Measurements from ENCODE around the gene PHACTR3.

PHACTR3 gene

GRCh38 chr20:59574308-59574707, 30.0 kb upstream of the PHACTR3 start:
- FAIRE-seq: no peak

- FAIRE-seq: no peak
These were observed 29.1 kb upstream of the PHACTR3 start for GRCh38 chr20:59575216-59575615.

DNA sequence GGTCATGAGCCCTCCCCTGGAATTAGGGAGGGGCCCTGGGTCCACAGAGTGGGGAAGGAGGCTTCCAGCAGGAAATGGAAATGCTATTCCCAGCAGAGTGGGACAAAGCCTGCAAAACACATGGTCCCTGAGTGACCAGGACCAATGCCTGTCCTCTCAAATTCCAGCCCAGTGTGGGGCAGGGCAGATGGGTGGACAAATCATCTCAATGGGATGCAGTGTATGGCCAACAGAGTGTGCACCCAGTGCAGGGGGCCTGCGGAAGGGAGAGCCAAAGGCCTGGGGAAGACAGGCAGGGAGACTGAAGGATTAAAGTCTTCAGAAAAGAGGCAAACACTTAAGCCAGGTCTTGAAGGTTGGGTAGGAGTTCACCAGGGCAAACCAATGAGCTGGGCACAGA, 28.7 kb upstream of the PHACTR3 start:
- no peak for FAIRE-seq

DNA sequence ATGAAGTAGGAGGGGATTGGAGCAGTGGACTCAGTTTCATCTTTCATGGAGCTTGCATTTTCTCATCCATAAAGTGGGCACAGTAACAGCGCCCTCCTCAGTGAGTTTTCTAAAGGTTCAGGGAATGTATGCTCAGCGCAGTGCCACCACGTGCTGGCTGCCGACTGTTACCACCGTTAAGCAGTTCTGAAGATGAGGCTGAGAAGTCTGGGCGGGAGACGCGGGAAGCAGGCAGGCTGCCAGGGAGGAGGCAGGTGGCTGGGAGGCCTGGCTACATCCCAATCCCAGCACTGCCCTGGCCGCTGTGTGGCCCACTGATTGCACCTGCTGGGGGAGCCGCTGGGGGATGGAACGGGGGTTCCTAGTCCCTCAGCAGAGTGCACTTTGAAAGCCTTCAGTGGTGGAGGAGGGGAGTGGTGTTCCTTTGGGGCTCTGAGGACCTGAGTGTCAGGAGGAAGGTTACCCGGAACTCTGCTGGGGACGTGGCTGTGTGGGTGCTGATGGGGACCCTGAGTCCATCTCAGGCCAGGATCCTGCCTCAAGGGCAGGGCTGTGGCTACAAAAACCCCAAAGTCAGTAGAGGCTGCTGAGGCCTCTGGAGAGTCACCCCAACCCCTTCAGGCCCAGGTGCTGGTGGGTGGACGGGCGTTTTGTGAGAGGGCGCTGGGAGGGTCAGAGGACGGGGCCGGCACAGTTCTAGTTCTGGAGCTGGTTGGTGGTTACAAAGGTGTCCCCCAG, 28.0 kb upstream of the PHACTR3 start:
- FAIRE-seq: no peak

- no peak for FAIRE-seq
These were observed 27.1 kb upstream of the PHACTR3 start for GRCh38 chr20:59577037-59577808.

GRCh38 chr20:59577809-59578435, 26.4 kb upstream of the PHACTR3 start:
- no peak for FAIRE-seq

DNA sequence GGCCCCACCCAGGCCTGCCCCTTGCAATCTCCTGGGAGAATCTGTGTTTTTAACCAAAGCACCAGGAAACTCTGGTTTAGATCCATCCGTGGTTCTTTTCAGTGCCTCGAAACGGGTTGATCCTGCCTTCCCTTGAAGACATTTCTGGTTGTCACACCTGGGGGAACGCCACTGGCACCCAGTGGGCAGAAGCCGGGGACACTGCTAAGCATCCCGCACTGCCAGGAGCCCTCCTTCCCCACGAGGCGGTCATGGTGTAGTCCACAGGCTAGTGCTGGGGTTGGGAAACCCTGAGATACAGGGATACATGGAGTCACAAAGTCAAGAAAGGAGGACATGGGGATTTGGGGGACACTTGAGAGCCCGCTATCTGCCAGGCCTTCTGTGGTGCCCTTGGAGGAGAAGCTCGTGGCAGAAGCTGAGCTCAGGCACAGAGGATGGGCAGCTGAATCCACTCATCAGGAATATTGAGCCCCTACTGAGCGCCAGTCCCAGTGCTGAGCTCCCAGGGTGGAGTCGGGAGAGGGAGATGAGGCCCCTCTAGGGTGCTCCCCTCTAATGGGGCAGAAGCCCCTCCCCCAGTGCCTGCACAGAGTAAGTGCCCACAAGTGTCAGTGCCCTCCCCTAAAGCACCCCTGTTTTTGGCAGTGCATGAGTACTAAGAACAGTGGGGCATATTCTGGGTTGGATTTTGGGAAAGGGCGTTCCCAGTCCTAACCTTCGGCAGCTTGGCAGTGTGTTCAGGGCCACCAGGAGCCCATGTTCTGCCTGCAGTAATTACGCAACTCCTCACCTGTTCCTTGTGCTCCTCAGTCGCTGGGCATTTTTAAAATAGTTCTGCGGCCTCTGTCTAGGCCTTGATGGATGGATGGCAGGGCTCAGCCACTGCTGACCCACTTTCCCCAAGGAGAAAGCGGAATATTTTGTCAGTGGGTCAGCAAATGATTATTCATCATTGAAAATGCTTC, 25.6 kb upstream of the PHACTR3 start:
- FAIRE-seq: no peak

GRCh38 chr20:59579404-59580145, 24.8 kb upstream of the PHACTR3 start:
- FAIRE-seq: no peak

- FAIRE-seq: no peak
These were observed 24.0 kb upstream of the PHACTR3 start for GRCh38 chr20:59580146-59580946.

DNA sequence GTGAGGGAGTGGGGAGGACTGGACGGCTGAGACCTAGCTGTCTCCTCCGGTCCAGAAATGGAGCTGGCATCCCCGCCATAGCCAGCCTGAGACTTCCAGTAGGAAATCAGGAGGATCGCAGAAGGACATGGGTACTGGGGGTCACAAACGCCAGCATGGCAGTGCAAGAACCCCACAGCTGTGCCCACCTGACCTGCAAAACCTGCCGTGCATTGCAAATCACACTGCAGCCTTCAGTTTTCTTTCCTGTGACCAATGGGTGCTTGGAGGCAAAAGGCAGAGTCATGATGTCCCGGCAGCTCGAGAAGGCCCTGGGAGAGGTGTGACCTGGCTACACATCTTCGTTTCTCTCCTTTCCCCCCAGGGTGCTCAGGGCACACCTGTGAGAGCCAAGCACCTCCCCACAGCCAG, 23.3 kb upstream of the PHACTR3 start:
- FAIRE-seq: no peak

GRCh38 chr20:59581993-59582679, 22.2 kb upstream of the PHACTR3 start:
- FAIRE-seq: no peak

DNA sequence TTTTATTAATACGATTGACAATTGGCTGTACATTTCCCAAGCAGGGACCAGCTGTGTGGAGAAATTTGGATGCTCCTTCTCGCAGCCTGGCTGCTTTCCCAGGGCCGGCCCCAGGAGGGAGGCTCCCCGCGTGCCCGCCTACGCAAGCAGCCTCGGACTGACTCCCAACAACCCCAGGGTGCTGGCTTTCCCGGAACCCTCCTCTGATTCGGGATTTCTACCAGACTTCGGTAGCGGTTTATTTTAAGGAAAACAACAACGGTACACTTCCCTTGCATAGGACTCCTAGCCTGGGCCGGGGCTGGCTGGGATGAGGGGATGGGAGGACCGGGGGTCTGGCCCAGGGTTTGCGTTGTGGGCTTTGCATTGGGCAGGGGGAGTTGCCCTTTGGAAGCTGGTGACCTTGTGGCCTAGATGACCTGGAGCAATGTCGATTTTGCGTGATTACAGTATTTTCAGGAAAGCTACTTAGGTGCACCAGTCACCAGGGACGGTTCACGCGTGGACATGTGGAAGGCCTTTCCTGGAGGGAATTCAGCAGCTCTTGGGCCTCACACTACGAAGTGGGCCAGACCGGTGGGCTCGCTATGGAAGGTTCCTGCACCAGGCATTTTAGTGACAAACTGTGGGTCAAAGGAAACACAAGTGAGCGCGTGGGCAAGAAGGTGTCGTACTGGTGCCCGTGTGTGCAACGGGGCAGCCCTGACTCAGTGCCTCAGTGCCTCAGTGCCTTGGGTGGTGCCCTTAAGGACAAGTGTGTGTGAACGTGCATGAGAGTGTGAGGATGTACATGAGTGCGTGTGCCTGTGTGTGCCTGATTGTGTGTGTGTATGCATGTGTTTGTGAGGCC, 20.7 kb upstream of the PHACTR3 start:
- no peak for FAIRE-seq

DNA sequence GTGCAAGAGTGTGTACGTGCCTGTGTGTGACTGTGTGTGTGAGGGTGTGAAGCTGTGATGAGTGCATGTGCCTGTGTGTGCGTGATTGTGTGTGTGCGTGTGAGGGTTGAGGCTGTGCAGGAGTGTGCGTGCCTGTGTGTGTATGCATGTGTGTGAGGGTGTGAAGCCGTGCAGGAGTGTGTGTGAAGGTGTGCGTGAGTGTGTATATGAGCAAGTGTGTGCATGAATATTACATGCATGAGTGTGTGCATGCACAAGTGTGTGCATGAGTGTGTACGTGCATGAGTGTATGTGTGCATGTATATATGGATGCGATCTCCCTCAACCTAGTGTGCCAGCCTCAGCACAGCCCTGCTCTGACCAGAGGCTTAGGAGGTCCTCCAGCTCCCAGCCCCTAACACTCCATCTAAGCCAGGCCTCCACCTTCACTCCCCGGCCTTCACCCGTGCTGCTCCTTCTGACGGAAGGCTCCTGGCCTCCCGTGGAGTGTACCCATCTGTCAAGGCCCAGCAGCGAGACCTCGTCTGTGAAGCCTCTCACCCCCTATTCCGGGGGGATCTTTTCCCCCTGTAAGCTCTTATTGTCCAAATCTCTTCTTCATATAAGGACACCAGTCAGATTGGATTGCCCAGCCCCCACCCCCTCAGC, 19.9 kb upstream of the PHACTR3 start:
- no peak for FAIRE-seq

GRCh38 chr20:59585714-59586409, 18.5 kb upstream of the PHACTR3 start:
- no peak for FAIRE-seq

DNA sequence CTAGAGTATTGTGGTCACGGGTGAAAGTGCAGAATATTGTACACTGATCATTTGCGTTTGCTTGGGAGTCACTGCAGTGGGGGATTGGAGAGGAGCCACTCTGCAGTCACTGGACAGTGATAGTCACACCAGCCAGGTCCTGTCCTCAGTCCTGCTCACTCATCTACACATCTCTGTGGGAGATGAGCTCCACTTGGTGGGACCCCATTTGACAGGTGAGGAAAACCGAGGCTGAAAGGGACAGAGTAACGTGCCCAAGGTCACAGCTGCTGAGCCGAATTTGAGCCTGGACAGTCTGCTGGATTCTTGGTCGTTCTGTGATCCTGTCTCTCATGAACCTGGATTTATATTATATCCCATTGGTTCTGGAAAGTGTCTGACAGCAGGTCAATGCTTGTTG, 17.7 kb upstream of the PHACTR3 start:
- no peak for FAIRE-seq

DNA sequence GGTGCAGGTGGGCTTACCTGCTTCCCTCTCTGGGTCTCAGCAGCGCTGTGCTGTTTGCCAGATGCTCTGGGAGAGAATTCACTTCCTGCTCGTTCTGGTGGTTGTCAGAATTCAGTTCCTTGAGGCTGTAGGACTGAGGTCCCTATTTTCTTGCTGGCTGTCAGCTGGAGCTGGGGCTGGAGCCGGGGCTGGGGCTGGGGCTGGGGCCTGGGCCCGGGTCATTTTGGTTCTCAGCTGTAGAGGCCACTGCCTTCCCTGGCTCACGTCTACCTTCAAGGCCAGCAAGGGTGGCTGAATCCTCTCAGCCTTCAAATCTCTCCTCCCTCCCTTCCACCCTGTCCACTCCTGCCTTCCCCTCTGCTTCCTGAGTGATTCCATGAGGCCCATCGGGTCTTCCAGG, 16.8 kb upstream of the PHACTR3 start:
- no peak for FAIRE-seq

GRCh38 chr20:59588236-59588855, 16.0 kb upstream of the PHACTR3 start:
- FAIRE-seq: no peak
